NCI-H2196 (cell line): Measurements from ENCODE around the gene PRM2.

Experiments used
- DNase-seq: peaks from one replicate; lab custom pipeline; 2025; ENCODE audit not compliant: unreplicated experiment; lab: John Stamatoyannopoulos, UW

The PRM2 gene, protein sequence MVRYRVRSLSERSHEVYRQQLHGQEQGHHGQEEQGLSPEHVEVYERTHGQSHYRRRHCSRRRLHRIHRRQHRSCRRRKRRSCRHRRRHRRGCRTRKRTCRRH

DNA sequence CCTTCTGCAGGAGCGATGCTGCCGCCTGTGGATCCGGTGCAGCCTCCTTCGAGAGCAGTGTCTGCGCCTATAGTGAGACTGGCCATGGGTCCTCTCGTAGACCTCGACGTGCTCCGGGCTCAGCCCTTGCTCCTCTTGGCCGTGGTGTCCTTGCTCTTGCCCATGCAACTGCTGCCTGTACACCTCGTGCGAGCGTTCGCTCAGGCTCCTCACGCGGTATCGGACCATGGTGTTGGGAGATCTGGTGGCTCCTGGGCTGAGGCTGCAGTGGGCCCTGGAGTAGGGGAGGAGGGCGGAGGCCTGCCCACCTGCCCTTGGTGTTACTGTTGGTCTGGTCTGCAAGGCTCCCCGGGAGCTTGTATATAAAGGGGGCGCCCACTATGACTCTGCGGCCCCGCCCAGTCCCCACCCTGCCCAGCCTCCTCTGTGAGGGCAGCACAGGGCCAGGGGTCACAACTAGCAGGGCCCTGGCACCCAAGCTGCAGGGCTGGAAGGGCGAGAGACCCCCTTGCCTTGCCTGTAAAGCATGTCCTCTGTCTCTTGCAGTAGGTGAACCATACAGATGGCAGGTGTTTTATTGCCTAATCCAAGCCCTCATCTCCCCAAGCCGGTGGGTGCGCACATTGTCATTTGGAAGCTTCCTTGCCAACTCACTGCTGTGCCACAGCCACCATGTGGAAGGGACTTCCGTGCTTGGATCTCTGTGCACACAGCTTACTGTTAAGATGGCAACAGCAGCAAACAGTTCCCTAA, at the start of gene PRM2:
Gene PRM2 (minus strand): TSS at position 338 of the 753 bp plus-strand sequence. CDS start 110 bp downstream, at position 228.
- DNase-seq = no peak

- DNase-seq = no peak
These were observed 49.3 kb upstream of the PRM2 start for GRCh38 chr16:11325404-11326083.

DNA sequence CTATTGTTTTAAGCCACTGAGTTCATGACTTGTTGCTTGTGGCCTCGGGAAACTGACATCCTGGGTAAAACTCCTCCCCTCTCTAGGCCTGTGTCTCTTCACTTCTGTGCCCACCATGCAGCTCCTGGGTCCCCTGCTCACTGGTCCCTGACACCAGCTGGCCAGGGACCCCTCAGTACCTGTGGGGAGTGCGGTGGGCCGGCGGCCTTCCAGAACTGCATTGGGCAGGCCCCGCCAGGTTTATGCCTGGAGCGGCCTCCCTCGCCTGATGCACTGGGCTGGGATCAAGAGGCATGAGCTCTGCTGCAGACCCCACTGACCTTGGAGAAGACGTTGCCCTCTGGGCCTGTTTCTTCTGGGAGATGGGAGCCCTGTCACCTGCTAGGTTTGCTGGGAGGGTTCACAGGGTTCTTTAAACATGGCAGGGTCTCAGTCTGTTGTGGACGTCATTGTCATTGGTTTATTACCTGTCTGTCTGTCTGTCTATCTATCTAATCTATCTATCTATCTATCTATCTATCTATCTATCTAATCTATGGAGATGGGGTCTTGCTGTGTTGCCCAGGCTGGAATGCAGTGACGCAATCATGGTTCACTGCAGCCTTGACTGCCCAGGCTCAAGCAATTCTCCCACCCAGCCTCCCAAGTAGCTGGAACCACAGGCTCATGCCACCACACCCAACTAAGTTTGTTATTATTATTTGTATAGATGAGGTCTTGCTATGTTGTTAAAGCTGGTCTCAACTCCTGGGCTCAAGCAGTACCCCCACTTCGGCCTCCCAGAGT, 47.5 kb upstream of the PRM2 start:
- DNase-seq = no peak

- no peak for DNase-seq
These were observed 46.5 kb upstream of the PRM2 start for GRCh38 chr16:11322823-11323222.

DNA sequence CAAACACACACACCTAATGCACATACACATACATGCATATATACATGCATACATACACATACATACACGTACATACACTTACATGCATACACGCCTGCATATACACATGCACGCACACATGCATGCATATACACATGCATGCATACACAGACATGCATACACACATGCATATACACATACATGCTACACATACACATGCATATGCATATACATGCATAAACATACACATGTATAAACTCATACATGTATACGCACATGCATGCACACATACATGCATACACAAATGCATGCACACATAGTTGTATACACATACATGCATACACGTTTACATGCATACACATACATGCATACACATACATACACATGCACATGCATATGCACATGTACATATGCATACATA, 45.4 kb upstream of the PRM2 start:
- no peak for DNase-seq

GRCh38 chr16:11320170-11320569, 43.9 kb upstream of the PRM2 start:
- DNase-seq = peak; percentile 16

GRCh38 chr16:11319529-11320146, 43.4 kb upstream of the PRM2 start:
- peak; percentile 27 for DNase-seq

DNA sequence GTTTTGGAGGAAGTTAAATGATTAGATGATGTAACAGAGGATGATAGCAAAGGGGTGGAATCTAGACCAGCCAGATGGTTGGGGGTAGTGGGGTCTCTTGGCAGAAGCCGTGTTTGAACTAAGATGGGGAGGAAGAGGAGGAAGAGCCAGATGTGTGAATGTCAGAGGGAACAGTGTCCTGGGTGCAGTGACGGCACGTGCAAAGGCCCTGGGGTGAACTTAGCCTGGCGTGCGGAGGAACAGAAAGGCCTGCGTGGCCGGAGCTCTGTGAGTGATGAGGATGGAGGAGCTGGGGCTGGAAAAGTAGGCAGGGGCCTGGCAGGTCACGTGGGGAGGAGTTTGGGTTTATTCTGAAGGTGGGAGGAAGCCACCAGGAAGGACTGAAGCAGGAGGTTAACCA, 42.5 kb upstream of the PRM2 start:
- no peak for DNase-seq

DNA sequence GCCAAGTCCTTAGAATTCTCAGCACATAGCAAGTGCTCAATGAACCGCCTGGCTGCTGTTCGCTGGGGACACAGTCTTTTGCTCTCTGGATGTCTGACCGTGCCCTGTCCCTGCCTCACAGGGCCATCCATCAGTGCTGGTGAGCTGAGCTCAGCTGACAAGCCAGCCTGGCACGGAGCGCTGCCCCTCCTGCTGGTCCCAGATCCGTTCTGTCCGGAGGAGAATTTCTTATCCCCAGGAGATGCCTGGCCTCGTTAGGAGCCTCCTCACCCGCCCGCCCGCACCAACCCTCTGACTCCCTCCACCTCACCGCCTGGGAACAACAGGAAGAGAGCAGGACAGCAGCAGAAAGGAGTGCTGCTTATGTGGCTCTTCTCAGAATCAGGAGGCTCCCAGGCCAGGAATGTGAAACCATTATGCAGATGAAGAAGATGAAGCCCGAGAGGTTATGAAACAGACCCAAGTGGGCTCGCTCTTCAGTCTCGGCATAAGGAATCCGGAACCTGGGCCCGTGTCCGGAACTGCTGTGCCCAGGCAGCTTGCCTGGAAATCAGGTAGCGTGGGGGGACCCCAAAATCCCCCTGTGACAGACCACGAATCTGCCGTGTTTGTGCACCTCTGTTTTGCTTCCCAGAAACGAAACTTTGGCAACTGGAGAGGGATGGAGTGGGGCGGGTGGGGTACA, 40.2 kb upstream of the PRM2 start:
- no peak for DNase-seq

- no peak for DNase-seq
These were observed 39.2 kb upstream of the PRM2 start for GRCh38 chr16:11315510-11315909.

- no peak for DNase-seq
These were observed 38.1 kb upstream of the PRM2 start for GRCh38 chr16:11314309-11314894.

DNA sequence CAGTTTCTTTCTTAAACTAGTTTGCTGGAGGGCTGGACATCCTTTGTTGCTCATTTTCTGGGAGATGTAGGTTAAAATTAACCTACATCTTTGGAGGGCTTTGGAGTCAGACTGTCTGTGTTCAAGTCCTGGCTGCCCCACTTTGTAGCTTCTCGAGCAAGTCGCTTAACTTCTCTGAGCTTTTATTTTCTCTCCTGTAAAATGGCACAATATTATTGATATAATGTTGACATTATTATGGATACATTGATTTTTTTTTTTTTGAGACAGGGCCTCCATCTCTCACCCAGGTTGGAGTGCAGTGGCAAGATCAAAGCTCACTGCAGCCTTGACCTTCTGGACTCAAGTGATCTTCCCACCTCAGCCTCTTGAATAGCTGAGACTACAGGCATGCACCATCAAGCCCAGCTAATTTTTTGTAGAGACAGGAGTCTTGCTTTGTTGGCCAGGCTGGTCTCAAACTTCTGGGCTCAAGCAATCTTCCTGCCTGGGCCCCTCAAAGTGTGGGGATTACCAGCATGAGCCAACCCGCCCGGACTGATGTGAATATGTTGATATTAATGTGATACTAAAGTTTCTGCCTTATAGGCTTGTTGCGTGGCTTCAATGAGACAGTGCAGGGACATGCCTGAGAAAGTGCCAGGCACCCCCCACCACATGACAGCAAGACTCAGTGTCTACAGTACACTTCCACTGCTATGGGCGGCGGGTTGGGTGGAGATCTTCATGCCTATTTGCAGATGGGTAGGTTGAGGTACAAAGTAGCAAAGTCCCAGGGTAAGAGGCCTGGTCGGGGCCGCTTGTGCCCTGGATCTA, 37.4 kb upstream of the PRM2 start:
- no peak for DNase-seq

GRCh38 chr16:11312718-11313492, 36.6 kb upstream of the PRM2 start:
- peak; percentile 75 for DNase-seq

- DNase-seq = no peak
These were observed 34.8 kb upstream of the PRM2 start for GRCh38 chr16:11310997-11311561.

- no peak for DNase-seq
These were observed 34.3 kb upstream of the PRM2 start for GRCh38 chr16:11310634-11310977.

DNA sequence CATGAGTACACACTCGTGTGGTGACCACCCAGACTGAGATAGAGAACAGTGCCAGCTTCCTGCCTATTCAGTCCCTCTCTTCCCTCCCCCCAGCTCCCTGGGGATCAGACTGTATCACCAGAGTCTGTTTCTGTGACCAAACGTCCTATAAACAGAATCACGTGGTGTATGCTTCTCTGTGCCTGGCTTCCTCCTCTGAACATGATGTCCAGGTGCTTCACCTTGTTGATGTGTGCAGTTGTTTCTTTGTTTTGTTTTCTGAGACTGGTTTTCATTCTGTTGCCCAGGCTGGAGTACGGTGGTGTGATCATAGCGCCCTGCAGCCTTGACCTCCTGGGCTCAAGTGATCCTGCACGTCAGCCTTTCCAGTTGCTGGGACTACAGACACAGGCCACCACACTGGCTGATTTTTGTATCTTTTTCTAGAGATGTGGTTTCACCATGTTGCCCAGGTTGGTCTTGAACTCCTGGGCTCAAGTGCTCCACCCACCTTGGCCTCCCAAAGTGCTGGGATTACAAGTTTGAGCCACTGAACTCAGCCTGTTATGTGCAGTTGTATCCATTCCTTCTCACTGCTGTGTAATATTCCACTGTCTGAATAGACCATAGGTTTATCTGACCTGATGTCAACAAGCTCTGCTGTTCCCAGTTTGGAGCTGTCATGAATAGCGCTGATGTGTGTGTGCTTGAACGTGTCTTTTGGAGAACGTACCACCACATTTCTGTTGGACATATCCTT, 33.8 kb upstream of the PRM2 start:
- DNase-seq = peak; percentile 22

DNA sequence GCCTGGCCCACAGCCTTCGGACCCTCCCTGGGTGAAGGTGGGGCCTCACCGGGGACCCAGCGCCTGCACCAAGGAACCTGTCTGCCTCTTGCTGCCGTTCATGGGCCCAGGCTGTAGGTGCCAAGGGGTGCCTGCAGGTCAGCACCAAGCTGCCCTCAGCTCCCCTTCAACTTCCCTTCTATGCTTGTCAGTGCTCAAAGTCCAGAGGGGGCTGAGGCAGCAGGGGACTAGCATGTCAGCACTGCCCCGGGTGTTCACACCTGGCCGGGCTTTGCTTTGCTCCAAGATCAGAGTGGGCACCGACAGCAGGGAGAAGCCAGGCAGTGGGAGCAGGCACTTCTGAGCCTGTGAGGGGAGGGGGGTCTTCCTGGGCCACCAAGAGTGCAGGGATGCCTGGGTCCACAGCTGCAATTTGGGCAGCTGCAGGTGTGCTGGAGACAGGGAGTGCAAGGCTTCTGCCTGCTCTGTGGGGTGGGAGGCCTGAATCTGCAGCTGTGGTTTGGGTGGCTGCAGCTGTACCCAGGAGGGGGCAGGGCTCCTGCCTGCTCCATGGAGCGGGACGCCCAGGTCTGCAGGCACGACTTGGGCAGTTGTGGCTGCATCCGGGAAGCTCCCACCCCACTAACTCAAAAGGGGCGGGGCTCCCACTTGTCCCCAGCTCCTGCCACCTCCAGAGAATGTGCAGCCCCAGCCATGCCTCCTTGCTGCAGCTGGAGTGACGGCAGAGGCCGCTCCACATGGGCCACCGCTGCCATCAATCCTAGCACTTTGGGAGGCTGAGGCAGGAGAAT, 32.4 kb upstream of the PRM2 start:
- no peak for DNase-seq
